K562 (cell line): ENCODE results near the gene HOXB6. TPM values are rescaled to one million over a fixed set of nuclear protein-coding genes. Genes with fewer than 3 reads are reported as not detected.

Source experiments
- BRD9 ChIP-seq: fragments of 450-650 bp; IDR thresholded peaks from 2 replicates; pipeline ENCODE4 v1.6.1; 2018; ENCODE audit warnings: low read depth; ENCODE audit not compliant: partially characterized antibody
- BRF2 ChIP-seq: IDR thresholded peaks from 3 replicates; pipeline ENCODE4 v1.6.1; 2011; ENCODE audit warnings: borderline replicate concordance, mild to moderate bottlenecking; ENCODE audit not compliant: insufficient read length, insufficient read depth
- DPF2 ChIP-seq: fragments of 450-650 bp; IDR thresholded peaks from 2 replicates; pipeline ENCODE4 v1.6.1; 2016
- FOXM1 ChIP-seq, 2 experiments: fragments of 450-650 bp in 1 of 2; sonication (generic) in 1 of 2; formaldehyde crosslinking in 1 of 2; IDR thresholded peaks; 2 replicates each; pipeline versions ENCODE4 v1.6.1 to v1.9.0; 2017 to 2022; ENCODE audit warnings: low read depth in 2 of 2, mild to moderate bottlenecking in 2 of 2, missing genetic modification reagents in 1 of 2, moderate library complexity in 1 of 2
- GTF2F1 ChIP-seq: IDR thresholded peaks from 2 replicates; pipeline ENCODE4 v1.6.1; 2011; ENCODE audit warnings: low read depth, low read length, improper control_type of control experiment
- MAFK ChIP-seq: IDR thresholded peaks from 2 replicates; pipeline ENCODE4 v1.6.1; 2011; ENCODE audit warnings: low read length, improper control_type of control experiment
- MLLT1 ChIP-seq, 2 experiments: fragments of 450-650 bp; IDR thresholded peaks; 2 replicates each; pipeline ENCODE4 v1.6.1; 2016
- MYBL2 ChIP-seq, 2 experiments: fragments of 450-650 bp in 1 of 2; sonication (generic) in 1 of 2; formaldehyde crosslinking in 1 of 2; IDR thresholded peaks; 2 replicates each; pipeline versions ENCODE4 v1.6.1 to v1.8.1; 2017 to 2022; ENCODE audit warnings: borderline replicate concordance in 1 of 2, inconsistent platforms in 1 of 2, low read depth in 1 of 2, mild to moderate bottlenecking in 1 of 2, missing genetic modification reagents in 1 of 2, moderate library complexity in 1 of 2
- POLR2A ChIP-seq: fragments of 450-650 bp; conservative IDR thresholded peaks from 2 replicates; pipeline ENCODE4 v1.6.1; 2016
- TAF1 ChIP-seq: IDR thresholded peaks from 2 replicates; pipeline ENCODE4 v1.6.1; 2011; ENCODE audit warnings: mild to moderate bottlenecking, low read length, moderate library complexity; ENCODE audit not compliant: insufficient read depth, control insufficient read depth, severe bottlenecking; ENCODE audit errors: extremely low read depth
- USF2 ChIP-seq: sonication (generic); formaldehyde crosslinking; IDR thresholded peaks from 2 replicates; pipeline ENCODE4 v1.5.0; 2020; ENCODE audit warnings: missing genetic modification reagents
- ZBTB34 ChIP-seq: fragments of 250-450 bp; sonication (Bioruptor Pico); IDR thresholded peaks from 2 replicates; pipeline ENCODE4 v1.8.0; 2021; ENCODE audit warnings: mild to moderate bottlenecking, moderate library complexity
- ZNF512 ChIP-seq: IDR thresholded peaks from 2 replicates; pipeline ENCODE4 v1.6.1; 2016; ENCODE audit warnings: missing genetic modification characterization, missing compliant biosample characterization
- ZNF592 ChIP-seq: fragments of 450-650 bp; IDR thresholded peaks from 2 replicates; pipeline ENCODE4 v1.6.1; 2017; ENCODE audit warnings: antibody characterized with exemption, mild to moderate bottlenecking
- polyA plus RNA-seq, 8 experiments: library from polyadenylated mRNA; depleted of rRNA in 4 of 8; stranded (reverse) in 5 of 8; unstranded in 3 of 8; fragments of >200 nt; fragmentation: Nextera tagmentation in 2 of 8; fragmentation: Illumina TruSeq in 1 of 8; extraction: Ambion mirVana in 2 of 8; extraction: Trizol in 1 of 8; gene quantifications; 2 replicates each; pipeline versions ENCODE4 v1.2.1 to v1.2.3, GENCODE V29; 2011 to 2014; ENCODE audit warnings: inconsistent platforms in 1 of 8, missing spikeins in 1 of 8
- total RNA-seq, 7 experiments: library from RNA; depleted of rRNA in 6 of 7; stranded (reverse); fragments of >200 nt in 6 of 7; fragmentation: Illumina TruSeq in 2 of 7; extraction: Trizol in 2 of 7; gene quantifications; 2 replicates each; pipeline versions ENCODE4 v1.2.1 to v1.2.3, GENCODE V29; 2011 to 2021; ENCODE audit warnings: low replicate concordance in 1 of 7

HOXB6 gene
- total and polyA plus RNA-seq, 9 of the 15 experiments (the other 6 are each of a cell fraction or from before 2014, with no cell fraction given), result 1.2 to 14.8 (median 4.9) TPM

- TF ChIP-seq BRF2 (no peak), POLR2A (peak; percentile 80), ZNF592 (peak; percentile 7; the same call in 1 of the 2 replicates), BRD9 (peak; percentile 28), TAF1 (peak; percentile 63), MAFK (no peak), GTF2F1 (no peak), USF2 (peak; percentile 95), MYBL2 (IDR thresholded peaks at IDR 0.05; ENCODE audit: low read depth) (peak; percentile 25; the same call in 1 of the 2 replicates), MYBL2 (CRISPR knock-in tag; IDR thresholded peaks at IDR 0.05; ENCODE audit: borderline replicate concordance) (no peak), FOXM1 (IDR thresholded peaks at IDR 0.05; ENCODE audit: low read depth) (peak; percentile 83), FOXM1 (CRISPR knock-in tag; IDR thresholded peaks at IDR 0.05; ENCODE audit: low read depth) (no peak), ZNF512 (tag) (peak; percentile 78; the same call in 1 of the 2 replicates), DPF2 (peak; percentile 16; the same call in 1 of the 2 replicates), MLLT1 (IDR thresholded peaks at IDR 0.05) (peak in 1 of 2 experiments; percentile 18; a peak in 1 of 4 replicates), ZBTB34 (CRISPR knock-in tag) (no peak)
Measured at GRCh38 chr17:48604770-48605329, at the start of gene HOXB6 (continued).
